HG03521 (cell line): ENCODE data around the gene PID1.

Experiments
- ATAC-seq: cut with Tn5 transposase; IDR thresholded peaks from one replicate; pipeline ENCODE4 v1.9.1; 2021; ENCODE audit warnings: mild to moderate bottlenecking, moderate library complexity; ENCODE audit not compliant: unreplicated experiment

PID1 gene, protein sequence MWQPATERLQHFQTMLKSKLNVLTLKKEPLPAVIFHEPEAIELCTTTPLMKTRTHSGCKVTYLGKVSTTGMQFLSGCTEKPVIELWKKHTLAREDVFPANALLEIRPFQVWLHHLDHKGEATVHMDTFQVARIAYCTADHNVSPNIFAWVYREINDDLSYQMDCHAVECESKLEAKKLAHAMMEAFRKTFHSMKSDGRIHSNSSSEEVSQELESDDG

GRCh38 chr2:229270551-229271410 lies at the start of gene PID1:
Gene PID1, minus strand, starts transcription at chr2:229271287. Its CDS starts 244 bp downstream, at chr2:229271043.
- ATAC-seq: no peak

GRCh38 chr2:229319558-229319957 lies 48.5 kb upstream of the PID1 start:
- ATAC-seq: no peak

DNA sequence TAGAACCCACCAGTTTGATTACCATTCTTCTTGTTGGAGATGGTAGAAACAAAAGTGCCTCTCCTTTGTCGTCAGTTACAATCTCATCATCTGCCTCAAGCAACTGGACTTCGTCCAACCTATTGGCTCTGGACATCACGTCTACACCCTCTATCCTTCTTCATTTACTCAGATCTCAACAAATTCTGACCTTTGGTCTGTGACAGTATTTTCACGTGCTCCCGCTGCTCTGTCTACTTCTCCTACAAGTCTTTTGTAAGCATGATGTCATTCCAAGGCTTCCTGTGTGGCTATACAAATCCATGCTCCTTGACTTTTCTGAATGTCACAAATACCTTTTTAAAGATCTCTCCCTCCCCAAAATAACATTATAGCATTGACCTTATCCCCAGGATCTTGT lies 43.0 kb upstream of the PID1 start:
- ATAC-seq: no peak

DNA sequence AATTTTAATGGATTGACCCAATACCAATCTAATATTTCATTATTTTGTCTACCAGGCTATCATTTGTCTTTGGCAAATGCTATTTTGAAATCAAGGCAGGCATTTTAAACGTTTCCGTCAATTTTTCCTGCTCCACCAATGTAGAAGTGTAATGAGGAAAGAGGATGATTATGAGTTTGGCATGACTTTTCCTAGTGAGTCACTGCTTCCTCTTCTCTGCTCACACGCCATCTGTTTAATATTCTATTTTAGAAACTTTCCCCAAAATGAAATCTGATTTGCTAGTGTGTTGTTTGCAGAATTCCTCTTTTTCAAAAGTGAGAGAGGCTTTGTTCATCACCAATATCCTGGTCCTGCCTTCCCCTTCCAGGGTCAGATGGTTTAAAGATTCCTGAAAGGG lies 42.5 kb upstream of the PID1 start:
- no peak for ATAC-seq

DNA sequence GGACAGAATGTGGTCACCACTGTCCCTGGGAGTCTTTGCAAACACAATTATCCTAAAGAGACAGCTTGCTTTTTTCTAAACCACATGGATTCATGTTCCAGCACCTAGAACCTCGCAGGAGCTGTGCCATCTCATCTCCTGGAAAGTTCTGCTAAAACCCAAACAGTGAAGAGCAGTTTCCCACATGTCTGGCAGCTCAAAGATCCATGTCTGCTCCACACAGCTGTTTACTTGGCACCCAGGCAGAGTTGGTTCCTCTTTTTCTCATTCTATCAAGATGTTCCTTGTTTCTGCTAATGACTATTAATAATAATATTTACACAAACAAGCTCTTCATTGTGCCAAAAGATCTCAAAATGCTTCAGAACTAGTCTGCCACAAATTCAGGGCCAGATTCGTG lies 30.1 kb upstream of the PID1 start:
- no peak for ATAC-seq

DNA sequence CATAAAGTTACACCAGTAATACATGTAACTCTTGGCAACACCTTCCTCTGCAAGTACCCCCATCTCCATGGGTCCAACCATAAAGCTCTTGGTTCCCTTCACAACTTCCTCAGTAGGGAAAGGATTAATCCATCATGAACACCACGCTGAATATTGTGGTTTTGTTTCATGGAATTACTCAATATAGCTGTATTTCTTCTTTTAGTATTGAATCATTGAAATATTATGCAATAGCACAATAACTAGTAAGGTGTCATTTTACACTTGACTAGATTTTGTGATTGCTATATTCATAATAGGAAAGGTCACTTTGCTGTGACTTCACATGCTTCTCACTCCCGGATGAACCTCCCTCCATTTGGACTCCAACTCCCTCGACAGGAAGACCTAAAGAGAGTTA lies 29.7 kb upstream of the PID1 start:
- ATAC-seq: no peak

GRCh38 chr2:229300371-229300770 lies 29.3 kb upstream of the PID1 start:
- no peak for ATAC-seq

DNA sequence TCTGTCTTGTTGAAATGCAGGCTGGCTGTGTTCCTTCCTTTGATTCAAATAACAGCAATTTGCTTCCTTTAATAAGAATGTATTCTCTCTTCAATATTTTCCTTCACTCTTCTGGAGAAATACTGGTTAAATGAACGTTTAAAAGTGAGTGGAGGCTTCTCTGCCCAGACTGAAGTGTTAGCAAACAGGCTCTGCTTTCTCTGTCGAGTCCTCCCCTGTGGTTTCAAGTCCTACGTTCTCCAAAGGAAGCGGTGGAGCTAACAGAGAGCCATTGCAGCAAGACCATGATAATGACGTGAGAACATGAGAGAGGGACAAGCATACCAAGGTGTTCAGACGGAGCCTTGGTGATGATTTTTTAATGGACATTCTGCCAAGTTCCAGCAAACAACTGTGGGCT lies 26.2 kb upstream of the PID1 start:
- ATAC-seq: no peak

- no peak for ATAC-seq
Measured at GRCh38 chr2:229296536-229296935, 25.4 kb upstream of the PID1 start.

DNA sequence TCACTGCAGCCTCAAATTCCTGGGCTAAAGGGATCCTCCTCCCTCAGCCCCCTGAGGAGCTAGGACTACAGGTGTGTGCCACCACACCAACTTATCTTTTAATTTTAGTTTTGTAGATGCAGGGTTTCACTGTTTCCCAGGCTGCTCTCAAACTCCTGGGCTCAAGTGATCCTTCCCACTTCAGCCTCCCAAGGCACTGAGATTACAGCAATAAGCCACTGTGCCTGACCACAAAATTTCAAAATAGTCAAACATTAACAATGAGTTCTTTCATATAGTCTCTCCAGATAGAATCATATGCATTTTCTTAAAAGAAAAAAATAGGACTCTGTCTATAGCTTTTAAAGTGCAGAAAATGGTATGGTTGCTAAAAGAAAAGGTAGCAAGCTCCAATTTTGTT lies 24.9 kb upstream of the PID1 start:
- ATAC-seq: no peak

- no peak for ATAC-seq
Measured at GRCh38 chr2:229287823-229288222, 16.7 kb upstream of the PID1 start.

- ATAC-seq: no peak
Measured at GRCh38 chr2:229282758-229283546, 11.9 kb upstream of the PID1 start.

GRCh38 chr2:229279516-229279915 lies 8.4 kb upstream of the PID1 start:
- ATAC-seq: no peak

DNA sequence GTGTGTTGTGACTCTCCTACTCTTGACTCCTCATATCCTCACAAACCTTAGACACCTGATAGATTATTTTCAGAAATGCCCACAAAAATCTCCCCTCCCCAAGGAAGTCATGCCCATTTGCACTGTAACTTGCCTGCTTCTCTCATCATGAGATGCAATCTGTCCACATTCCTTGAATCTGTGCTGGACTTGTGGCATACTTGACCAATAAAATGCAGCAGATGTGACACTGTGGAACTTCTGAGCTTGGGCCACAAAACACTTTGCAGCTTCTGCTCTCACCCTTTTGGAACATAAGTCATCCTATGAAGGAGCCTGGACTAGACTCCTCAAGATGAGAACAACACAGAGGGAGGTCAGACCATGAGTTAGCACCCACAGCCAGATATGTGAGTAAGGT lies 4.4 kb upstream of the PID1 start:
- ATAC-seq: no peak

GRCh38 chr2:229273723-229274338 lies 2.7 kb upstream of the PID1 start:
- no peak for ATAC-seq

DNA sequence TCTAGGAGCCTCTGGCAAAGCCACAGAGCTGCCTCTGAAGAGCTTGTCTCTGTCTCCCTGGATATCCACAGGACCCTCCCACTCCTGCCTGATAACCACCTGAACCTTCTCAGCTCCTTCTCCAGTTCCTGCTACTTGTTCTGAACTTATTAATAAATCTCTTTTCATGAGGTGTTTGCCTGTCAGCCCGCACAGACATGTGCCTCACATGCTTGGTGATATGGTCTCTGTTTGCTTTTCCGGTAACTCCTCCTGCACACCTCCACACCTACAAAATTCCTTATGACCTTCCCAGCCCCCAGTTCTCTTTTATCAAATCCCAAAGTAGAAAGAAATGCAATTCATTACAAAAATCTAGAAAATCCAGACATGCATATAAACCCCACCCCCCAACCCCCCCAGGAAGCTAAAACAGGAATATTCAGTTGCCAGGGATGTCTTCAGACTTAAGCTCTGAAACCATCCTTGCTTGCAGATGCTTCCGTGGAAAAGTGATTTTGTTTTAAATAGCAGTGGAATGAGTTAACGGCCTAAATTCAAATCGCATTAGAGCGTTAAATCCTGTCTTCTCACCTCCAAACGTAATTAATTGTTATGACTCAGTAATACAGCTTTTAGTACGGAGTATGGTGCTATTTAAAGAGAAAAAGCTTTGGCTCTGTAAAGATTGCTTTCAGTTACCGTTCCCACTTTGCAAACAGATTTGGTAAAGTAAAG lies 2.1 kb upstream of the PID1 start:
- ATAC-seq: no peak

GRCh38 chr2:229269941-229270340 lies 1.1 kb downstream of the PID1 start:
- no peak for ATAC-seq

DNA sequence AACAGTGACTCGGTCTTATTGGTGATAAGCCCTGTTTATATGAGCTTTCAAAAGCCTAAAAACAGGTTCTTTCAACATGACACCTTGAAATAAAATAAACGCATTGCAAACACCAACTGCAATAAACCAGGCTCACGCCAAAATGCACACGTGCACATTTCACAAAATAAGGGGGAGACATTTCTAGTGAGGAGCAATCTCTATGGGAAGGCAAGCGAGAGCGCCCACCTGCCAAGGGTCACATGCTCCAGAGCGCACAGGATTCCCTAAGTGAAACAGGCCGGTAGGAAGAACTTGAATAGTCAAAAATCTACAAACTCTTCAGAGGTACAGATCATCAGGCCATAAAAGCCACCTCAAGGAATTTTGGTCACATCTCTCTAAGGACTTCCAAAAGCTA lies 1.9 kb downstream of the PID1 start:
- no peak for ATAC-seq

- no peak for ATAC-seq
Measured at GRCh38 chr2:229268626-229269025, 2.5 kb downstream of the PID1 start.

GRCh38 chr2:229267080-229267479 lies 4.0 kb downstream of the PID1 start:
- no peak for ATAC-seq

- no peak for ATAC-seq
Measured at GRCh38 chr2:229265727-229266126, 5.4 kb downstream of the PID1 start.
